Activated naive CD4-positive, alpha-beta T cell treated with anti-CD3 and anti-CD28 coated beads for 36 hours (primary cell): ENCODE measurements around the gene ULK1. TPM values are rescaled to one million over a fixed set of nuclear protein-coding genes. Genes with fewer than 3 reads are reported as not detected.
"Not testable (repeated sequence)": the region's sequence is repeated elsewhere in the genome, so short reads cannot be mapped to it uniquely, and the experiment has no call there.

Experiments
- CTCF ChIA-PET: fragments of 350-600 bp; sonication (Branson Sonifier 250); formaldehyde crosslinking; loops from one replicate; lab custom pipeline; 2021; ENCODE audit warnings: antibody characterized with exemption; lab: Charles Lee
- DNase-seq: peaks from one replicate; pipeline ENCODE4 v3.0.0-alpha.2; 2020
- H3K27ac Mint-ChIP-seq: one replicate; pipeline ENCODE4 v1.8.0; 2021; ENCODE audit warnings: mild to moderate bottlenecking, mixed read lengths
- H3K27me3 Mint-ChIP-seq: one replicate; pipeline ENCODE4 v1.8.0; 2021; ENCODE audit warnings: low read depth, mixed read lengths
- H3K36me3 Mint-ChIP-seq: one replicate; pipeline ENCODE4 v1.8.0; 2021; ENCODE audit warnings: low read depth, mixed read lengths
- H3K4me1 Mint-ChIP-seq: one replicate; pipeline ENCODE4 v1.8.0; 2021; ENCODE audit warnings: low read depth, mixed read lengths
- H3K4me3 Mint-ChIP-seq: one replicate; pipeline ENCODE4 v1.8.0; 2021; ENCODE audit warnings: mild to moderate bottlenecking, moderate library complexity, mixed read lengths
- H3K9me3 Mint-ChIP-seq: one replicate; pipeline ENCODE4 v1.8.0; 2021; ENCODE audit warnings: mixed read lengths
- intact Hi-C: fragments of 100-400 bp; cut with micrococcal nuclease; formaldehyde crosslinking; loops from one replicate; pipeline ENCODE4 v1.15.1; 2023
- total RNA-seq, 2 experiments: library from RNA; stranded (reverse); gene quantifications; one replicate each; pipeline ENCODE4 v1.2.3, GENCODE V29; 2021

ULK1 gene
- total RNA-seq, 2 experiments from 2014 or later = 13.6 to 15.6 TPM

DNA sequence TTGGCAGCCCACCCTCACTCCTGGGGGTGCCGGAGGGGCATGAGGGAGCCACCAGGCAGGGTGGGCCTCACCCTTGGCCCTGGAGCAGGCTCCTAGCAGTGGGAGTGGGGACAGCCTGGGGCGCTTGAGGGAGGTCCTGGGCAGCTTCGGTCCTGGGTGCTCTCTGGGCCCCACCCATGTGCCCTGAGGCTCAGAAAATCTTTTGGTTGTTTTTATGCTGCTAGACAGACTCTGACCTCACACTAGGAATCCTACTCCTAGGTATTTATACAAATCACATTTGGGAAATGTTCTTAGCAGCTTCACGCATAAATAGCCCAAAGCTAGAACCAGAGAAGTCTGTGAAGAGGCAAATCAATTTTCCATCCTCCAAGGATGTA is 10.9 kb upstream of the ULK1 start:
- intact Hi-C loops = no loop called here

DNA sequence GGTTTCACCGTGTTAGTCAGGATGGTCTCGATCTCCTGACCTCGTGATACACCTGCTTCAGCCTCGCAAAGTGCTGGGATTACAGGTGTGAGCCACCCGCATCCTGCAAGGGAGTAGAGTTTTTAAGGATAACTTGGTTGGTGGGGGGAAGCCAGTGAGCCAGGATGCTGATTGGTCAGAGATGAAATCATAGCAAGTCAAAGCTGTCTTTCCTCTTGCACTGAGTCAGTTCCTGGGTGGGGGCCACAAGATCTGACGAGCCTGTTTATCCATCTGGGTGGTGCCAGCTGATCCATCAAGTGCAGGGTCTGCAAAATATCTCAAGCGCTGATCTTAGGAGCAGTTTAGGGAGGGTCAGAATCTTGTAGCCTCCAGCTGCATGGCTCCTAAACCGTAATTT is 9.3 kb upstream of the ULK1 start:
- H3K36me3 Mint-ChIP-seq, H3K27me3 Mint-ChIP-seq, intact Hi-C loops, H3K9me3 Mint-ChIP-seq, CTCF ChIA-PET, H3K27ac Mint-ChIP-seq, H3K4me1 Mint-ChIP-seq, DNase-seq, H3K4me3 Mint-ChIP-seq: not testable (repeated sequence)

More for the DNA sequence above, 10.9 kb upstream of the ULK1 start:
- H3K27ac Mint-ChIP-seq = no peak overlapping the region
- no peak for DNase-seq
- H3K4me1 Mint-ChIP-seq = no peaks in the 10 kb centered on the region
- CTCF ChIA-PET = interaction anchor here (1.0 kb wide), 1 partner anchor 17 kb away, joined by 3 read pairs; no protein-coding TSS in a partner anchor
- no peaks in the 10 kb centered on the region for H3K27me3 Mint-ChIP-seq
- no peak overlapping the region for H3K4me3 Mint-ChIP-seq
- H3K36me3 Mint-ChIP-seq = no peaks in the 10 kb centered on the region
- peaks cover 5% of the 10 kb centered on the region for H3K9me3 Mint-ChIP-seq

DNA sequence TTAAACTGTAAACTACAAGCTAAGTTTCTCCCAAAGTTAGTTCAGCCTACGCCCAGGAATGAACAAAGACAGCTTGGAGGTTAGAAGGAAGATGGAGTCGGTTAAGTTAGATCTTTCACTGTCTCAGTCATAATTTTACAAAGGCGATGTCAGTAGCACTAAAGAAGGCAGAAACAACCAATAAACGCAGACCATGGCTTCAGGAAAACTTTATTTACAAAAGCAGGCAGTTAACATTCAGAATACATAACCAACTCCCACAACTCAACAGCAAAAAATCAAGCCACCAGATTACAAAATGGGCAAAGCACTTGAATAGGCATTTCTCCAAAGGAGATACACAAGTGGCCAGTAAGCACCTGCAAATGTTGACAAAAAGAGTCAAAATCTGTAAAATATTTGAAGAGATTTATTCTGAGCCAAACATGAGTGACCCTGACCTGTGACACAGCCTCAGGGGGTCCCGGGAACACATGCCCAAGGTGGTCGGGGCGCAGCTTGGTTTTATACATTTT is 8.8 kb upstream of the ULK1 start:
- Mint-ChIP-seq H3K4me1 (no peaks in the 10 kb centered on the region), H3K9me3 (peaks cover 5% of the 10 kb centered on the region), H3K4me3 (no peak overlapping the region), H3K27me3 (no peaks in the 10 kb centered on the region), H3K27ac (no peak overlapping the region), H3K36me3 (no peaks in the 10 kb centered on the region)
- intact Hi-C loops = no loop called here
- no peak for DNase-seq
- CTCF ChIA-PET = no interaction called here

DNA sequence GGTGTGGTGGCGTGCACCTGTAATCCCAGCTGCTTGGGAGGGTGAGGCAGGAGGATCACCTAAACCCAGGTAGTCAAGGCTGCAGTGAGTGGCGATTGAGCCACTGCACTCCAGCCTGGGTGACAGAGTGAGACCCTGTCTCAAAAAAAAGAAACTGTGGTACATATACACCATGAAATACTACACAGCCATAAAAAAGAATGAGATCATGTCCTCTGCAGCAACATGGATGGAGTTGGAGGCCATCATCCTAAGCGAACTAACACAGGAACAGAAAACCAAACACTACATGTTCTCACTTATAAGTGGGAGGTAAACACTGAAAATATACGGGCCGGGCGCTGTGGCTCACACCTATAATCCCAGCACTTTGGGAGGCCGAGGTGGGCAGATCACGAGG is 2.7 kb upstream of the ULK1 start:
- H3K9me3 Mint-ChIP-seq, H3K27me3 Mint-ChIP-seq, H3K36me3 Mint-ChIP-seq, H3K4me1 Mint-ChIP-seq, H3K4me3 Mint-ChIP-seq, H3K27ac Mint-ChIP-seq, intact Hi-C loops, DNase-seq, CTCF ChIA-PET: not testable (repeated sequence)

DNA sequence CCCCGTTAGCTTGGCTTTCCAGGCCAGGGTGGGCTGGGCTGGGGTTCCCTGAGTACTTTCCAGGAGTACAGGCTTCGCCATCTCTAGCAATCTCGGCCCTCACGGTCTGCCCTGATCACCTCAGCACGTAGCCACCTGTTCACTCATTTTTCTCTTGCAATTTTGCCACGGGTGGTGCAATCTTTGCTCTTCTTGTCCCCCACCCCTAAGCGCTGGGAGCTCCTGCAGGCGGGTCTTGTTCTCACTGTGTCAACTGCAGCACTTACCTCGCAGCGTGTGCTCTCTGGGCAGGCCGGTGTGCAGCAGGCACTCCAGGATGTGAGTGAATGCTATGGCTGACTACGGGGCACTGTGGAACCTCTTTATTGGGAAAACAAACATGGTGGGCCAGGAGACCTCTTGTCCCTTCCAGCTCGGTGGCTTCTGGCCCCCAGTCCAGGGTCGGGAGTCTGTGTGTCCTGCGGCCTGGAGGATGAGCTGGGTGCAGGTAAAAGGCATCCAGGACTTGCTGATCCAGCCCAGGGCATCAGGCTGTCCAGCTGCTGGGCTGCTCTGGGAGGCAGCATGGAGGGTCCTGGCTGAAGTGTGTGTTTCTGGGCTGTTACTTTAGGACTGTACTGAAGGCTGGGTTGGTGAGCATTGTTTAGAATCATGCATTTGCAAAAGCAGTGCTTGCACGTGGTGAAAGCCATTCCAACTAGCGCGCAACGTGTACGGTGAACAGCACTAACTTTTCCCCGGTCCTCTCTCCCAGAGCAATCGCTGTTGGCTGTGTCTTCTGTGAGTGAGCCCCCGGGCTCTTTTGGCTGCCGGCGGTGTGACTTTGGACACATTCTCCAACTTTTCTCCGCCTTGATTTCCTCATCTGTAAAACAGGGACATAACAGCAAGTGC is 1.5 kb upstream of the ULK1 start:
- Mint-ChIP-seq H3K9me3 (peaks cover 1% of the 10 kb centered on the region), H3K27ac (no peak overlapping the region), H3K27me3 (no peaks in the 10 kb centered on the region), H3K36me3 (no peaks in the 10 kb centered on the region), H3K4me1 (peaks cover 12% of the 10 kb centered on the region), H3K4me3 (peak overlapping the region; percentile 21)
- intact Hi-C loops = no loop called here
- no peak for DNase-seq
- CTCF ChIA-PET = no interaction called here

DNA sequence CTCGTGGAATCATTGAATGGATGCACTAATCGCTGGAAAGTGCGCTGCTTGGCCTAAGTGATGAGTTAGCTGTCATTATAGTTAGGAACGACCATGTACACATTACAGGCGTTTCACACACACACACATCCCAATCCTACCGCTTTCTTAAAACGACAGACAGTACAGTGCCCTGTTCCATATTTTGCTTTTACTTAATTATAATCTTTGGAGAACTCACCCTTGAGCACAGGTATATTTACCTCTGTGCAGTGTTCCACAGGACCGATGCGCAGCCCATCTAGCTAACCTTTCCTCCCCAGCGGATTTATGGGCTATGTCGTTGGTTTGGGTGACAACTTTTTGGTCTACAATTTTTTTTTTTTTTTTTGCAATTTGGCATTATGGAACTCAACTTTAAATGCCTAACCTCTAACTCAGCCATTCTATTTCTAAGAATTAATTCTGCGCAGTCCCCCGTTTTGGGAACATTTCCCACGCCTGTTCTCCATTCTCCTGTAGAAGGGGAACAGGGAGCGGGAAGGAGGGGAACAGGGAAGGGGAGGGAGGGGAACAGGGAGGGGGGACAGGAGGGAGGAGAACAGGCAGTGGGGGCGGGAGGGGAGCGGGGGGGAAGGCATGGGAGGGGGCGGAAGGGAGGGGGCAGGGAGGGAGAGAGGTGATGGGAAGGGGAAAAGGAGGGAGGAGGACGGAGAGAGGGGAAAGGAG is 663 bp upstream of the ULK1 start:
- Mint-ChIP-seq H3K27ac (no peak overlapping the region), H3K9me3 (peaks cover 1% of the 10 kb centered on the region), H3K4me1 (peaks cover 15% of the 10 kb centered on the region), H3K4me3 (peak overlapping the region; percentile 70), H3K27me3 (no peaks in the 10 kb centered on the region), H3K36me3 (no peaks in the 10 kb centered on the region)
- intact Hi-C loops = loop anchor here (1.0 to 2.0 kb wide), 3 partner anchors 56 to 1022 kb away; partner anchors contain the start of gene EP400
- CTCF ChIA-PET = no interaction called here
- DNase-seq = no peak

DNA sequence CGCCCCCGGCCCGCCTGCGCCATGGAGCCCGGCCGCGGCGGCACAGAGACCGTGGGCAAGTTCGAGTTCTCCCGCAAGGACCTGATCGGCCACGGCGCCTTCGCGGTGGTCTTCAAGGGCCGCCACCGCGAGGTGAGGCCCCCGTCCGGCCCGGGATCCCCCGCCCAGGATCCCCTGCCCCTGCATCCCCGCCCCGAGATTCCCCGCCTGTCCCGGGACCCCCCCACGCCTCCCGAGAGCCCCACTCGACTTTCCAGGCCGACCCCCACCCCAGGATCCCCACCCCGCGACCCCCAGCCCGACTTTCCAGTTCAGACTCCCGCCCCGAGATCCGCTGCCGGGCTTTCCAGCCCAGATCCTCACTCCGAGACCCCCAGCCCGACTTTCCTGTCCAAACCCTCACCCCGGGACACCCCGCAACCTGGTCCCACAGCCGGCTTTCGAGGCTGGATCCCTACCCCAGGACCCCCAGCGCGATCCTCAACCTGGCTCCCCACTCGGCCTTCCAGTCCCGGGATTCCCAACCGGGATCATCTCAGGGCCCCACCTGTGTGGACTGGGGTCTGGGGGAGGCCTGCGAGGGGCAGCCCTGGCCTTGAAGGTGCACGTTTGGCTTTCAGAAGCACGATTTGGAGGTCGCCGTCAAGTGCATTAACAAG is 688 bp downstream of the ULK1 start:
- intact Hi-C loops = loop anchor here (1.0 to 2.0 kb wide), 3 partner anchors 54 to 1024 kb away; partner anchors contain the start of gene EP400
- CTCF ChIA-PET = no interaction called here
- Mint-ChIP-seq H3K27me3 (no peaks in the 10 kb centered on the region), H3K9me3 (peaks cover 1% of the 10 kb centered on the region), H3K36me3 (no peaks in the 10 kb centered on the region), H3K4me1 (peaks cover 16% of the 10 kb centered on the region), H3K27ac (no peak overlapping the region), H3K4me3 (peak overlapping the region; percentile 79)
- DNase-seq = peak; percentile 10

DNA sequence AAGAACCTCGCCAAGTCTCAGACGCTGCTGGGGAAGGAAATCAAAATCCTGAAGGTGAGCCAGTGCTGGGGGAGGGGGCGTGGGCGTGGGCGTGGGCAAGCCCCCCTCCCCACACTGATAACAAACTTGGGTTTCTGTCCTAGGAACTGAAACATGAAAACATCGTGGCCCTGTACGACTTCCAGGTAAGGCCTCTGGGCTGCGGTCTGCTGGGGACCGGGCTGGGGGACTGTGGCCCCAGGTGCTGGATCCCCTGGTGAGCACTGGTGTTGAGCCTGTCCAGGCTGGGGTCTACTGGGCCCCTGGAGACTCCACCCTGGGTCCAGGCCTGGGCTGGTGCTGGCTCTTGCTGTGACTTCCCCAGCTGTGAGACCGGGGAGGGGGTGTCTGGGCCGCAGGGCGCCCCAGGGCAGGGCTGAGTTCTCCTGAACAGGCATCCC is 1.2 kb downstream of the ULK1 start:
- Mint-ChIP-seq H3K4me1 (peaks cover 18% of the 10 kb centered on the region), H3K36me3 (no peaks in the 10 kb centered on the region), H3K9me3 (peaks cover 1% of the 10 kb centered on the region), H3K27me3 (no peaks in the 10 kb centered on the region), H3K27ac (no peak overlapping the region), H3K4me3 (peak overlapping the region; percentile 79)
- DNase-seq = peak; percentile 33
- CTCF ChIA-PET = no interaction called here
- intact Hi-C loops = loop anchor here (1.0 to 2.0 kb wide), 2 partner anchors 34 to 65 kb away; partner anchors contain the start of gene PUS1

DNA sequence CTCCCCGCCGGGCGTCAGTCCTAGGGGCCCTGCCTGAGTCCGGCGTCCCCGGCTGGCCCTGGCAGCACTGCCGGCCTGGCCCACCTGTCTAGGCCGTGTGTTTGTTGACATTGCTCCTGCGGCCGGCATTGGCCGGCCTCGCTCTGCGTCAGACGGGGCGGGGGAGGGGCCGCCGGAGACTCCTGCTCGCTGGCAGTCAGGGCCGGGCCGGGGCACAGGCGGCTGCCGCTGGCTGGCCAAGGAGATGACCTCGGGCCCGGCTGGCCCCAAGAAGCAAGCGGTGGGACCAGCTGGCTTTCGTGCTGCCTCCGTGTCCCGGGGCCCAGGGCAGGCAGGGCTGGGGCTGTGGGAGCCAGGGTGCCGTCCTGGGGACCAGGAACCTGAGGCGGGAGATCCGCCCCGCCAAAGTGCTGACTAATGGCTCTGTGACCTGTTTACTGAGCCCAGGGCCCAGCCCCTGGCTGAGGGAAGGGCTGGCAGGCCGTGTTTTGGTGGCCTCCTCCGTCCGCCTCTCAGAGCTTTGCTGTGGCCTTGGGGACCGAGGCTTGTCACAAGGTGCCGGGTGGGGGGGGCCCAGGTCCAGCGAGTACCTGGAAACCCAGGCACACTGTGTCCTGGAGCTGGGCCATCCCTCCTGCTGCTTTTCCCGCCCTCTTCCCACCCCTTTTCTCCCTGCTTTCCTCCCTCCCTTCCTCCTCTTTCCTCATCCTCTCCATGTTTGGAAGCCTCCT is 1.8 kb downstream of the ULK1 start:
- DNase-seq = peak; percentile 69
- intact Hi-C loops = loop anchor here (1.0 kb wide), 1 partner anchor 33 kb away; the partner anchor contains the start of gene PUS1
- CTCF ChIA-PET = no interaction called here
- Mint-ChIP-seq H3K36me3 (no peaks in the 10 kb centered on the region), H3K27ac (no peak overlapping the region), H3K4me1 (peaks cover 18% of the 10 kb centered on the region), H3K9me3 (peaks cover 1% of the 10 kb centered on the region), H3K27me3 (no peaks in the 10 kb centered on the region), H3K4me3 (peak overlapping the region; percentile 79)

DNA sequence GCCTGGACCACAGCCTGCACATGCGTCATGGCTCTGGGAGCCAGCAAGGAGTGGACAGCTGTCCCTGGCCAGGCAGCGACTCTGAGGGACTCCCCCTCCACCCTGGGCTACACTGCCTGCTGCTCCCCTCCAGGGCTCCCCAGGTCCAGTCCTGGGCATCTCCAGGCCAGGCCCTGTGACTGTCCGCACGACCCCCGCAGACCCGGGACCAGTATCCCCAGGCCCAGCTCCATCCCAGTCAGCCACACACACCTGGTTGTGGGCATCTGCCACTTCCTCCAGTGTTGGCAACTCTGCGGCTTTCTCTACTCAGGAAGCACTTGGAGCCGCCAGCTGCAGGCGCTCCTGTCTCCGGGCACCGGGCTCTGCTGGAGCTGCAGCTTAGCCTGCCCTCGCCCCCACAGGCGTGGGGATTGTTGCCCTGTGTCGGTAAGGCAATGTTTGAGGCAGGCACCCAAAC is 2.4 kb downstream of the ULK1 start:
- CTCF ChIA-PET = no interaction called here
- H3K9me3 Mint-ChIP-seq = peaks cover under 1% of the 10 kb centered on the region
- H3K4me3 Mint-ChIP-seq = peak overlapping the region; percentile 43
- DNase-seq = no peak
- H3K27me3 Mint-ChIP-seq = no peaks in the 10 kb centered on the region
- intact Hi-C loops = loop anchor here (1.0 kb wide), 1 partner anchor 32 kb away; the partner anchor contains the start of gene PUS1
- H3K4me1 Mint-ChIP-seq = peaks cover 18% of the 10 kb centered on the region
- H3K36me3 Mint-ChIP-seq = no peaks in the 10 kb centered on the region
- no peak overlapping the region for H3K27ac Mint-ChIP-seq

DNA sequence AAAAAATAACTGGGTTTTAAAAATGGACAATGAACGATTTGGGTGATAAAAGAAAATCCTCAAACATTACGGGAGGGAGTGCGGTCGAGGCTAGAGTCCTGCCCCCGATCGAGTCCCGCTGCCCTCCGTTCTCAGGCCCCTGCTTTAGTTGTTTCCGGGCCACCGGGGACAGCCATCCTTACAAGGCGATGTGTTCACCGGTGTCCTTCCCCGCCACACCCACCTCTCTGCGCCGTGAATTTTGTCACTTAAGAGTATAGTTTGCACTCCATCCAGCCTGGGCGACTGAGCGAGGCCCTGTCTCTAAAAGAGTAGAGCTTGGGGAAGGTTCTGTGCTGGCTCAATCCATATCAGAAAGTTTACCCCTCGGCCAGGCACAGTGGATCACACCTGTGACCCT is 2.9 kb downstream of the ULK1 start:
- Mint-ChIP-seq H3K9me3 (no peaks in the 10 kb centered on the region), H3K27me3 (no peaks in the 10 kb centered on the region), H3K27ac (no peak overlapping the region), H3K4me1 (peaks cover 18% of the 10 kb centered on the region), H3K36me3 (no peaks in the 10 kb centered on the region), H3K4me3 (no peak overlapping the region)
- DNase-seq = no peak
- CTCF ChIA-PET = no interaction called here
- intact Hi-C loops = no loop called here
